ENCODE data around the gene MAMDC4.

MAMDC4 gene

GRCh38 chr9:136852664-136853595, 784 bp downstream of the MAMDC4 start:
- TF ChIP-seq CTCF (IDR thresholded peaks at IDR 0.05; ENCODE audit: low read depth, low read length): no peak
- H3K4me1 ChIP-seq: peaks cover 10% of the 10 kb centered on the region
- H3K36me3 ChIP-seq: peaks cover 21% of the 10 kb centered on the region

GRCh38 chr9:136853596-136854112, 1.5 kb downstream of the MAMDC4 start:
- no peak for DNase-seq
- Histone ChIP-seq H3K9me3 (no peaks in the 10 kb centered on the region), H3K36me3 (peaks cover 25% of the 10 kb centered on the region), H3K4me1 (peaks cover 14% of the 10 kb centered on the region), H3K27me3 (no peaks in the 10 kb centered on the region), H3K4me3 (ENCODE audit: low read depth, low read length) (no peak overlapping the region)
- no peak for TF ChIP-seq CTCF (IDR thresholded peaks at IDR 0.05; ENCODE audit: low read depth, low read length)

More at GRCh38 chr9:136852664-136853595, 784 bp downstream of the MAMDC4 start:
- Histone ChIP-seq H3K9me3 (no peaks in the 10 kb centered on the region), H3K27me3 (no peaks in the 10 kb centered on the region), H3K4me3 (ENCODE audit: low read depth, low read length) (no peak overlapping the region)
- DNase-seq: peak; percentile 13

GRCh38 chr9:136854113-136854841, 2.1 kb downstream of the MAMDC4 start:
- H3K27me3 ChIP-seq: no peaks in the 10 kb centered on the region
- TF ChIP-seq CTCF (IDR thresholded peaks at IDR 0.05; ENCODE audit: low read depth, low read length): no peak
- peak; percentile 17 for DNase-seq

GRCh38 chr9:136854842-136855460, 2.8 kb downstream of the MAMDC4 start:
- no peaks in the 10 kb centered on the region for H3K9me3 ChIP-seq
- peaks cover 25% of the 10 kb centered on the region for H3K36me3 ChIP-seq
- peaks cover 24% of the 10 kb centered on the region for H3K4me1 ChIP-seq
- TF ChIP-seq CTCF (IDR thresholded peaks at IDR 0.05; ENCODE audit: low read depth, low read length): no peak
- H3K27me3 ChIP-seq: no peaks in the 10 kb centered on the region
- H3K4me3 ChIP-seq (ENCODE audit: low read depth, low read length): no peak overlapping the region
- peak; percentile 17 for DNase-seq

More at GRCh38 chr9:136854113-136854841, 2.1 kb downstream of the MAMDC4 start:
- Histone ChIP-seq H3K9me3 (no peaks in the 10 kb centered on the region), H3K4me1 (peaks cover 20% of the 10 kb centered on the region), H3K4me3 (ENCODE audit: low read depth, low read length) (no peak overlapping the region), H3K36me3 (peaks cover 25% of the 10 kb centered on the region)

GRCh38 chr9:136855461-136856078, 3.4 kb downstream of the MAMDC4 start:
- H3K4me3 ChIP-seq (ENCODE audit: low read depth, low read length): no peak overlapping the region
- no peaks in the 10 kb centered on the region for H3K27me3 ChIP-seq
- peak; percentile 66 for DNase-seq
- H3K9me3 ChIP-seq: no peaks in the 10 kb centered on the region
- peaks cover 24% of the 10 kb centered on the region for H3K4me1 ChIP-seq
- TF ChIP-seq CTCF (IDR thresholded peaks at IDR 0.05; ENCODE audit: low read depth, low read length): no peak
- H3K36me3 ChIP-seq: peaks cover 26% of the 10 kb centered on the region

Measured in BE2C (cell line).